SW 1271 (cell line): Measurements from ENCODE around the gene STARD3.

ENCODE experiments used
- DNase-seq, 2 experiments: peaks; one replicate each; lab custom pipeline; 2025; lab: John Stamatoyannopoulos, UW

STARD3 gene

DNA sequence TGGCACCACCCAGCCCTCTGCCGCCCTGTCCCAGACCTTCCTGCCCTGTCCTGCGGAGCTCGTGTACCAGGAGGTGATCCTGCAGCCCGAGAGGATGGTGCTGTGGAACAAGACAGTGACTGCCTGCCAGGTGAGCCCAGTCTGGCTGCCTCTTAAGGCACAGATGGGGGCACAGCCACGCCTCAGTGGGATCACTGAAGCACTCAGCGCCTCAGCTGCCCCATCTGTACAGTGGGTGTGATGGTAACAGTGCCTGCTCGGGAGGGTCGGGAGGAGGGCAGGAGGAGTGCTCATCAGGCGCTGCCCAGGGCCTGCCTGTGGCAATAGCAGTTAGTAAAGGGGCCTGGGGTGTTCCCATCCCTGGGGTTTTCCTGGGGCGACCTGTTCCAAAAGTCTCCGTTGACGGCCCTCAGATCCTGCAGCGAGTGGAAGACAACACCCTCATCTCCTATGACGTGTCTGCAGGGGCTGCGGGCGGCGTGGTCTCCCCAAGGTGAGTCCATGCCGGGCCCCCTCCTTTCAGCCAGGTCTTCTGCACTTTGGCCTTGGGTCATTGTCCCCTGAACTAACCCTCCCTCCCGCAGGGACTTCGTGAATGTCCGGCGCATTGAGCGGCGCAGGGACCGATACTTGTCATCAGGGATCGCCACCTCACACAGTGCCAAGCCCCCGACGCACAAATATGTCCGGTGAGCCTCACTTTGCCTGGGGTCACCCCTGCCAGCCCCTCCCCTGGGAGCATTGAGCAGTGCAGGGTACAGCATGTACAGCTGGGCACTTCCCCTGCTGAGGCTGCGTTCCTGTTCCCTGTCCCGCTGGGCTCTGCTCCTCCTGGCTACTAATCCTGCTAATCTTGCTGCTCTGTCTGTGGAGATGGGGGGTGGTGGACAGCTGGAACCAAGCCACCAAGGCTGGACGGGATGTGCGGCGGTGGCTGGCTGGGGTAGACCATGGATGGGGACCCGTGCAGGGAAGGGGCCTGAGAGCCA, 23.7 kb downstream of the STARD3 start:
- no peak for DNase-seq

DNA sequence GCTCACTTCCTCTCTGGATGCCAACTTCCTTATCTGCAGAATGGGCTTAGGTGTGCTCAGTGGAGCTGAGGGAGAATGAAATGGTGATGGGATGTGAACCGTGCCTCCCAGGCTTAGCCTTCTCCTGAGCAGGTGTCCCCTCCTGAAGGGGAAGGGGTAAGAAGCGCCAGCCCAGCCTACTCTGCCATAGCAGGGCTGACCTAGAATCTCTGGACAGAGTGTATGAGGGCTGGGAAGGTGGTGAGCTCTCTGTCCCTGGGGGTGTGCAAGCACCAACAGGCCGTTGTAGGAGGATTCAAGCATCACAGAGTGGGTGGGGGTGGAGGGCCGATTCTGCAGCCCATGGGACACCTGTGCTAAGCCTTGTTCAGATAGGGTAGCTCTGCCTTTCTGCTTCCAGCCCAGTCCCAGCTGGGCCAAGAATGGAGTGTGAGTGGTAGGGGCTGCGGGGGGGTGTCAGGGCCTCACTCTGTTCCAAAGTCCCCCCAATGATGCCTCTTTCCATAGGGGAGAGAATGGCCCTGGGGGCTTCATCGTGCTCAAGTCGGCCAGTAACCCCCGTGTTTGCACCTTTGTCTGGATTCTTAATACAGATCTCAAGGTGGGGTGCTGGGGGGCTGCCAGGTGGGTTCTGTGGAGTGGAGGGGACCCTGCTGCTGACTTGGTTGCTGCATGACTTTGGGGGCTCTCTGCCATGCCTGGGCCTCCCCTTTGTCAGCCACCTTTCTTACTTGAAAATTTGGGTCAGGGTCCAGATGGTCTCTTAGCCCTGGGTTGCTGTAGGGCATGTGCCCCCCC, 25.0 kb downstream of the STARD3 start:
- DNase-seq = no peak

- no peak for DNase-seq
These were observed 25.8 kb downstream of the STARD3 start for GRCh38 chr17:39662551-39663339.

GRCh38 chr17:39663340-39663687, 26.4 kb downstream of the STARD3 start:
- DNase-seq = no peak

DNA sequence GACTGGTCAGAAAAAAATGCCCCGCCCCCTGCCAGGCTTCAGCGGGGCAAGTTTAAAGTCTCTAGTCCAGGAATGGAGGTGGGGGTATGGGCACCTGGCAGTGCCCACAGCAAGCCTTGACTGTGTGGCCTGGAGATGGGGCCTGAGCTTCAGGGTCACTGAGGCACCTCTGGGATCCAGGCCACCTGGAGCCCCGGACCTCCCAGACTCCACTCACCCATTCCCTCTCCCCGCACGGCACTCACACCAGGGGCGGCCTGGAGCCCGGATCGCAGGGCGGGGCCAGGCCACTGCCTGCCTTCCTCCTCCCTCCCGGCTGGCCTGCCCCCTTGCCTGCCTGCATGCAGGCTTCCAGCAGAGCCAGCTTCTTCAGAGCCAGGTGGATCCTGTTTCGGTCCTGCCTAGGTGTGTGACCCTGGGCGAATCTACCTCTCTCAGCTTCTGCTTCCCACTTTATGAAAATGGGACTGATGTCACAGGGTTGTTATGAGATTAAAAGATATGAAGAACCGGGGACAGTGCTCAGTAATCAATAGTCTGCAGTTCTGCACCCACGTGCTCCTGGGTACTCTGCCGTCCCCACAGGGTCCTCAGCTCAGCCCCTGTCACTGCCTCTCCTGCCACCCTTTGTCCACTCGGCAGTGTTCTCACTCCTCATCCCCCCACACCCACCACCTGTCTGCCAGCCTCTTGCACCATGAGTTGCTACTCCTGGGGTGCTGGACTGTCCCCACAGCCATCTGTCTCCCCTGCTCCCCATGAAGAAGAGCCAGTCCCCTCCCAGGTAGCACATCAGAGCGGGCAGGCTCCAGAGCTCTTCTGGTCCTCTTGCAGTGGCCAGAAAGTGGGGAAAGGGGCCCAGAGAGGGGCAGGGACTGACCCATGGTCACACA, 27.0 kb downstream of the STARD3 start:
- DNase-seq = no peak

DNA sequence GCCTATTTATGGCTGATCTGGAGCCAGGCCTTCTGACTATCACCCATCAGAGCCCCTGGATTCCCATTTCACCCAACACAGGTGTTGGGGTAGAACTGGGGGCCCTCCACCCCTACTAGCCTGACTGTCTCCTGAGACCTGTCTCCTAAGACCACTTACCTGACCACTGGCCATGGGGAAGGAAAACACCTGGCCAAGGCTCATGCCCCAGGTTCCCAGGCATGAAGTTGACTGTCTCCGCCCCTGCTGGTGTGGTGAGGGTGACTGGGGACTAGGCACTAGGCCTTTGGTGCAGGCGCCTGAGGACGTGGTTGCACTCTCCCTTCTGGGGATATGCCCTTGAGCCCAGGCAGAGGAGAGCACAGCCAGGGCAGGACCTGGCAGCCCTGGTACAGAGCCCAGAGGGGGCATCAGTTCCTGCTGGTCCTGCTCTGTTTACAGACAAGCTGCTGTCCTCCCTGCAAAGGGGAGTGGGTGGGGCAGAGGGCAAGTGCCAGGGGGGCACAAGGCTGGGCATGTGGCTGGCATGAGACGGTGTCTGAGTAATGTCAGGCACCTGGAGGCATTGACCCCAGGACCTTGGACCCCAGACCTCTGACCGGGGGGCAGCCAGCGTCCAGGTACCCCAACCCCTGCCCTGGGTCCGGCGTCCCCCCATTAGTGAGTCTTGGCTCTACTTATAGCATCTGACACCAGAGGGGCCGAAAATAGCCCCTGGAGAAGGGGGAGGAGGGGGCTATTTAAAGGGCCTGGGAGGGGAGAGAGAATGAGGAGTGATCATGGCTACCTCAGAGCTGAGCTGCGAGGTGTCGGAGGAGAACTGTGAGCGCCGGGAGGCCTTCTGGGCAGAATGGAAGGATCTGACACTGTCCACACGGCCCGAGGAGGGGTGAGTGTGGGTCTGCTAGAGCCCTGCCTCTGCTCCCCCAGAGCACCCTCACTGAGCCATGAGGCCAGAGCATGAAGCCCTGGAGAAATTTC, 27.9 kb downstream of the STARD3 start, which contains the start of gene TCAP:
Gene TCAP (plus strand): TSS at position 769 of the 981 bp plus-strand sequence. CDS start 11 bp downstream, at position 780.
- DNase-seq = no peak

GRCh38 chr17:39665642-39666224, 28.8 kb downstream of the STARD3 start:
- no peak for DNase-seq

GRCh38 chr17:39666231-39666600, 29.3 kb downstream of the STARD3 start:
- no peak for DNase-seq

- DNase-seq = no peak
These were observed 29.8 kb downstream of the STARD3 start for GRCh38 chr17:39666601-39667261.

DNA sequence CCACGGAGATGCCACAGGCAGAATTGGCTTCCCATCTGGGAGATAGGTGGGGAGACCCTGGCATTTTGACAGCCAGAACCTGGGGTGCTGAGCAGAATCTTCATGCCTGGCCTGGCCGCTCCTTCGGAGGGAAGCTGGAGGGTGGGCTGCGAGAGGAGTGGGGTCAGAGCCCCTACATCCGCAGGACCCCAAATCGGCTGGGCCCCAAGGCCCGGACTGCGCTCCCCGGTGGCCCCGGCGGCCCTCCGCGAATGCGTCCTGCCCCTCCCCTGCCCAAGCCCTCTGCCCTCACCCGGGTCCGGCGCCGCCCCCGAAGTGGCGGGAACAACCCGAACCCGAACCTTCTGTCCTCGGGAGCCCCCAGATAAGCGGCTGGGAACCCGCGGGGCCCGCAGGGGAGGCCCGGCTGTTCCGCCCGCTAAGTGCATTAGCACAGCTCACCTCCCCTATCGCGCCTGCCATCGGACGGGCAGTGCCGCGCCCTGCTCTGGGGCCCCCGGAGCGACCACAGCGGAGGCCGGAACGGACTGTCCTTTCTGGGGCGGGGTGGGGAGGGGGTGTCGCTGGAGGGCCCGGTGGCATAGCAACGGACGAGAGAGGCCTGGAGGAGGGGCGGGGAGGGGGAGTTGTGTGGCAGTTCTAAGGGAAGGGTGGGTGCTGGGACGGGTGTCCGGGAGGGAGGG, 30.5 kb downstream of the STARD3 start:
- no peak for DNase-seq

DNA sequence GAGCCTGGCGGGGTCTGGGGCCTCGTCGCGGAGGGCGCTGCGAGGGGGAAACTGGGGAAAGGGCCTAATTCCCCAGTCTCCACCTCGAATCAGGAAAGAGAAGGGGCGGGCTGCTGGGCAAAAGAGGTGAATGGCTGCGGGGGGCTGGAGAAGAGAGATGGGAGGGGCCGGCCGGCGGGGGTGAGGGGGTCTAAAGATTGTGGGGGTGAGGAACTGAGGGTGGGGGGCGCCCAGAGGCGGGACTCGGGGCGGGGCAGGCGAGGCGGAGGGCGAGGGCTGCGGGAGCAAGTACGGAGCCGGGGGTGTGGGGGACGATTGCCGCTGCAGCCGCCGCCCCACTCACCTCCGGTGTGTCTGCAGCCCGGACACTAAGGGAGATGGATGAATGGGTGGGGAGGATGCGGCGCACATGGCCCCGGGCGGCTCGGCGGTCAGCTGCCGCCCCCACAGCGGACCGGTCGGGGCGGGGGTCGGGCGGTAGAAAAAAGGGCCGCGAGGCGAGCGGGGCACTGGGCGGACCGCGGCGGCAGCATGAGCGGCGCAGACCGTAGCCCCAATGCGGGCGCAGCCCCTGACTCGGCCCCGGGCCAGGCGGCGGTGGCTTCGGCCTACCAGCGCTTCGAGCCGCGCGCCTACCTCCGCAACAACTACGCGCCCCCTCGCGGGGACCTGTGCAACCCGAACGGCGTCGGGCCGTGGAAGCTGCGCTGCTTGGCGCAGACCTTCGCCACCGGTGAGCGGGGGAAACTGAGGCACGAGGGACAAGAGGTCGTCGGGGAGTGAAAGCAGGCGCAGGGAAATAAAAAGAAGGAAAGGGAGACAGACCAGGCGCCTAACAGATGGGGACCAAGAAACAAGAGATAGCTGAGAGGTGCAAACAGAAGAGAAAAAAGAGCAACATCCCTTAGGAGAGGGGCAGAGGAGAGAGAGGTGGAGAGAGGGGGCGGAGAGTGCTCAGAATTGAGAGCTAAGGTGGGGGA, 31.3 kb downstream of the STARD3 start, which contains the start of gene PNMT:
Gene PNMT (plus strand): TSS at position 509 of the 980 bp plus-strand sequence. CDS start 23 bp downstream, at position 532.
- peak in 1 of 2 experiments; percentile 7 for DNase-seq

GRCh38 chr17:39669897-39670735, 33.2 kb downstream of the STARD3 start:
- DNase-seq = no peak

GRCh38 chr17:39670746-39671145, 33.8 kb downstream of the STARD3 start:
- no peak for DNase-seq

GRCh38 chr17:39671651-39672521, 34.9 kb downstream of the STARD3 start:
- DNase-seq = peak in 1 of 2 experiments; percentile 8
